ENCODE measurements around the gene ARHGAP23.

GRCh38 chr17:38547444-38547843 lies 119.2 kb downstream of the ARHGAP23 start:
- TF ChIP-seq CTCF (IDR thresholded peaks at IDR 0.05) (no peak), POLR2AphosphoS5 (IDR thresholded peaks at IDR 0.05) (no peak), POLR2A (IDR thresholded peaks at IDR 0.05) (no peak)
